Measurements from ENCODE around the gene KRTAP10-11. TPM values are rescaled to one million over a fixed set of nuclear protein-coding genes. Genes with fewer than 3 reads are reported as not detected.
"Not testable (repeated sequence)": the region's sequence is repeated elsewhere in the genome, so short reads cannot be mapped to it uniquely, and the experiment has no call there.

Gene KRTAP10-11
- total RNA-seq, 1 donor from 2014 or later, result not detected

- DNase-seq (ENCODE audit: low read depth), result no peak
Observed at GRCh38 chr21:44614961-44615391, 31.2 kb upstream of the KRTAP10-11 start.

- no peak for DNase-seq (ENCODE audit: low read depth)
Observed at GRCh38 chr21:44615466-44615865, 30.7 kb upstream of the KRTAP10-11 start.

- DNase-seq (ENCODE audit: low read depth), result no peak
Observed at GRCh38 chr21:44615911-44616590, 30.2 kb upstream of the KRTAP10-11 start.

GRCh38 chr21:44616591-44616926, 29.7 kb upstream of the KRTAP10-11 start:
- DNase-seq (ENCODE audit: low read depth), result no peak

GRCh38 chr21:44617071-44617501, 29.1 kb upstream of the KRTAP10-11 start:
- no peak for DNase-seq (ENCODE audit: low read depth)

- DNase-seq (ENCODE audit: low read depth), result no peak
Observed at GRCh38 chr21:44618504-44618903, 27.7 kb upstream of the KRTAP10-11 start.

- DNase-seq (ENCODE audit: low read depth), result no peak
Observed at GRCh38 chr21:44618909-44619308, 27.3 kb upstream of the KRTAP10-11 start.

- no peak for DNase-seq (ENCODE audit: low read depth)
Observed at GRCh38 chr21:44619886-44620285, 26.3 kb upstream of the KRTAP10-11 start.

GRCh38 chr21:44623575-44623974, 22.6 kb upstream of the KRTAP10-11 start:
- no peak for DNase-seq (ENCODE audit: low read depth)

- DNase-seq (ENCODE audit: low read depth), result no peak
Observed at GRCh38 chr21:44625756-44626155, 20.5 kb upstream of the KRTAP10-11 start.

GRCh38 chr21:44626262-44626661, 20.0 kb upstream of the KRTAP10-11 start:
- no peak for DNase-seq (ENCODE audit: low read depth)

GRCh38 chr21:44626673-44627143, 19.5 kb upstream of the KRTAP10-11 start, which contains the start of gene KRTAP10-9:
KRTAP10-9 (plus strand) TSS chr21:44627093; CDS start chr21:44627172, 79 bp downstream.
- no peak for DNase-seq (ENCODE audit: low read depth)

GRCh38 chr21:44627181-44627822, 18.9 kb upstream of the KRTAP10-11 start:
- not testable (repeated sequence) for DNase-seq (ENCODE audit: low read depth)

GRCh38 chr21:44627831-44628233, 18.4 kb upstream of the KRTAP10-11 start:
- DNase-seq (ENCODE audit: low read depth), result not testable (repeated sequence)

- no peak for DNase-seq (ENCODE audit: low read depth)
Observed at GRCh38 chr21:44628707-44629391, 17.4 kb upstream of the KRTAP10-11 start.

- no peak for DNase-seq (ENCODE audit: low read depth)
Observed at GRCh38 chr21:44630440-44630839, 15.8 kb upstream of the KRTAP10-11 start.

GRCh38 chr21:44632067-44632466, 14.1 kb upstream of the KRTAP10-11 start:
- DNase-seq (ENCODE audit: low read depth), result no peak

- no peak for DNase-seq (ENCODE audit: low read depth)
Observed at GRCh38 chr21:44636209-44637017, 9.8 kb upstream of the KRTAP10-11 start.

- DNase-seq (ENCODE audit: low read depth), result peak; percentile 7
Observed at GRCh38 chr21:44637018-44637850, 9.0 kb upstream of the KRTAP10-11 start, which contains the start of gene KRTAP10-10. KRTAP10-10 (plus strand) TSS chr21:44637356; CDS start chr21:44637418, 62 bp downstream.

- not testable (repeated sequence) for DNase-seq (ENCODE audit: low read depth)
Observed at GRCh38 chr21:44637851-44638348, 8.3 kb upstream of the KRTAP10-11 start.
